ENCODE results near the gene ATPAF2. TPM values are rescaled to one million over a fixed set of nuclear protein-coding genes. Genes with fewer than 3 reads are reported as not detected.

Gene ATPAF2
- total RNA-seq, 2 donors from 2014 or later: 11.8 to 19.0 TPM

- no peak for TF ChIP-seq CTCF (IDR thresholded peaks at IDR 0.05)
- ATAC-seq (ENCODE audit: insufficient number of reproducible peaks, low FRiP score, low read depth) (no peak), DNase-seq (ENCODE audit: low spot score) (no peak)
- peaks cover 4% of the 10 kb centered on the region for H3K36me3 ChIP-seq
- H3K9me3 ChIP-seq: no peaks in the 10 kb centered on the region
- no peaks in the 10 kb centered on the region for H3K4me1 ChIP-seq (ENCODE audit: control insufficient read depth in 1 of 2, low read depth in 2 of 2)
- H3K27me3 ChIP-seq (replicated peaks; ENCODE audit: insufficient read depth): no peaks in the 10 kb centered on the region
- no peak overlapping the region for H3K27ac ChIP-seq
- H3K4me3 ChIP-seq: no peak overlapping the region
Observed at GRCh38 chr17:18025945-18026776, 12.8 kb downstream of the ATPAF2 start.

GRCh38 chr17:18025241-18025944 is 13.6 kb downstream of the ATPAF2 start:
- no peaks in the 10 kb centered on the region for H3K4me1 ChIP-seq (ENCODE audit: control insufficient read depth in 1 of 2, low read depth in 2 of 2)
- no peak for DNase-seq (ENCODE audit: low spot score)
- H3K36me3 ChIP-seq: peaks cover 4% of the 10 kb centered on the region
- H3K9me3 ChIP-seq: no peaks in the 10 kb centered on the region
- H3K4me3 ChIP-seq: no peak overlapping the region
- no peak for ATAC-seq (ENCODE audit: insufficient number of reproducible peaks, low FRiP score, low read depth)
- no peak overlapping the region for H3K27ac ChIP-seq
- H3K27me3 ChIP-seq (replicated peaks; ENCODE audit: insufficient read depth): no peaks in the 10 kb centered on the region
- TF ChIP-seq CTCF (IDR thresholded peaks at IDR 0.05): no peak

GRCh38 chr17:18021372-18021771 is 17.6 kb downstream of the ATPAF2 start:
- H3K36me3 ChIP-seq: peaks cover 10% of the 10 kb centered on the region
- DNase-seq (ENCODE audit: low spot score): no peak

GRCh38 chr17:18020971-18021370 is 18.0 kb downstream of the ATPAF2 start:
- H3K4me1 ChIP-seq (ENCODE audit: control insufficient read depth in 1 of 2, low read depth in 2 of 2): peaks cover 0 to 4% of the 10 kb centered on the region in 2 donors
- H3K9me3 ChIP-seq: no peaks in the 10 kb centered on the region
- H3K4me3 ChIP-seq: no peak overlapping the region
- H3K36me3 ChIP-seq: peaks cover 10% of the 10 kb centered on the region
- no peaks in the 10 kb centered on the region for H3K27me3 ChIP-seq (replicated peaks; ENCODE audit: insufficient read depth)
- H3K27ac ChIP-seq: no peak overlapping the region
- TF ChIP-seq CTCF (IDR thresholded peaks at IDR 0.05): no peak
- DNase-seq (ENCODE audit: low spot score) (no peak), ATAC-seq (ENCODE audit: insufficient number of reproducible peaks, low FRiP score, low read depth) (no peak)

More at GRCh38 chr17:18021372-18021771, 17.6 kb downstream of the ATPAF2 start:
- Histone ChIP-seq H3K9me3 (no peaks in the 10 kb centered on the region), H3K27me3 (replicated peaks; ENCODE audit: insufficient read depth) (no peaks in the 10 kb centered on the region), H3K4me3 (no peak overlapping the region), H3K27ac (no peak overlapping the region), H3K4me1 (ENCODE audit: control insufficient read depth in 1 of 2, low read depth in 2 of 2) (peaks cover 0 to 4% of the 10 kb centered on the region in 2 donors)
- TF ChIP-seq CTCF (IDR thresholded peaks at IDR 0.05): no peak
- no peak for ATAC-seq (ENCODE audit: insufficient number of reproducible peaks, low FRiP score, low read depth)

- H3K27me3 ChIP-seq (replicated peaks; ENCODE audit: insufficient read depth): no peaks in the 10 kb centered on the region
- H3K9me3 ChIP-seq: no peaks in the 10 kb centered on the region
- DNase-seq (ENCODE audit: low spot score) (no peak), ATAC-seq (ENCODE audit: insufficient number of reproducible peaks, low FRiP score, low read depth) (no peak)
- peaks cover 18% of the 10 kb centered on the region for H3K36me3 ChIP-seq
- TF ChIP-seq CTCF (IDR thresholded peaks at IDR 0.05): no peak
- H3K27ac ChIP-seq: no peak overlapping the region
- peaks cover 0 to 4% of the 10 kb centered on the region in 2 donors for H3K4me1 ChIP-seq (ENCODE audit: control insufficient read depth in 1 of 2, low read depth in 2 of 2)
- H3K4me3 ChIP-seq: no peak overlapping the region
Observed at GRCh38 chr17:18019838-18020154, 19.2 kb downstream of the ATPAF2 start.

Measured in thoracic aorta (tissue), 2 donors.